NB4 (cell line): Measurements from ENCODE around the gene ADARB2.

Experiments used
- DNase-seq: peaks from one replicate; pipeline ENCODE4 v3.0.0; 2010; ENCODE audit warnings: low read depth
- H3K4me3 ChIP-seq: one replicate; pipeline ENCODE4 v1.5.1; 2011; ENCODE audit warnings: mild to moderate bottlenecking, low read depth, low read length, moderate library complexity
- CTCF ChIP-seq: IDR thresholded peaks from one replicate; pipeline ENCODE4 v1.5.1; 2012; ENCODE audit warnings: low read depth, low read length
- MAX ChIP-seq: IDR thresholded peaks from 2 replicates; pipeline ENCODE4 v1.6.1; 2011; ENCODE audit warnings: low read depth, low read length
- MYC ChIP-seq: IDR thresholded peaks from 2 replicates; pipeline ENCODE4 v1.6.1; 2011; ENCODE audit warnings: low read depth, low read length
- POLR2A ChIP-seq: IDR thresholded peaks from 2 replicates; pipeline ENCODE4 v1.6.1; 2011; ENCODE audit warnings: mild to moderate bottlenecking; ENCODE audit not compliant: insufficient read length; ENCODE audit errors: extremely low read depth

Gene ADARB2

DNA sequence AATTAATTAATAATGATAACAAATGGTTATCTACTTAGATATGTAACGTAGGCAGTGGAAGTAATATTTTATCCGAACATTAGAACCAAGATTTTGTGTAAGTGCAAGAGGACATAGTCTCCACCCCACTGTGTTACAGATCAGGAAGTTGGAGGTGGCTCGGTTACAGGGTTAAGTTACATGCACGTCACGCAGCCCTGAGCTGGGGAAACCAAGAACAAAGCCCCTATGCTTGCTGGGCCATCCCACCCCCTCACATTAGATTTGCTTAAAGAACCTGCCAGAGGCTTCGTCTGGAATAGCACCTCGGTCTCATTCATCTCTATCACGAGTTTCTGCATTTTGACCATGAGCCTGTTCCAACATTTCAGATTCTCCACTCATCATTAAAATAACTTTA, 214.1 kb downstream of the ADARB2 start:
- DNase-seq = no peak
- no peak overlapping the region for H3K4me3 ChIP-seq
- TF ChIP-seq MYC = no peak
- TF ChIP-seq POLR2A = no peak
- no peak for TF ChIP-seq MAX
- TF ChIP-seq CTCF = no peak

DNA sequence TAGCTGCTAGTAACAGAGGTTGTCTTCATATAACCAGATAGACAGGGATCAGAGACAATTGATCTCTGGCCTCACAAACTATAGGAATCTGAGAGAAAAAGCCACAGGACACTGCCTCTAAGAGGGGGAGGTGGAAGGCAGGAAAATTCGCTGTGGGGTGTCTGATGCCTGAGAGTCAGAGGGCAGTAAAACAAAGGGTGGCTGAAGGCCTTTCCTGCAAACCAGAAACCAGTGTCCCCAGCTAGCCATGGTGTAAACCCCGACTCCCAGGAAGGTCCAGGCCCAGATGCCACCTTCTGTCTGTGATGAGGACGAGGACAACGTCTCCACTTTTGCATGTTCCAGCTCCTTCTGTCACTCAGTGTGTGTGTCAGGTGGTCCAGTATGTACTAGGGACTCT, 215.1 kb downstream of the ADARB2 start:
- no peak overlapping the region for H3K4me3 ChIP-seq
- DNase-seq = no peak
- TF ChIP-seq MYC = no peak
- TF ChIP-seq POLR2A = no peak
- no peak for TF ChIP-seq CTCF
- no peak for TF ChIP-seq MAX

DNA sequence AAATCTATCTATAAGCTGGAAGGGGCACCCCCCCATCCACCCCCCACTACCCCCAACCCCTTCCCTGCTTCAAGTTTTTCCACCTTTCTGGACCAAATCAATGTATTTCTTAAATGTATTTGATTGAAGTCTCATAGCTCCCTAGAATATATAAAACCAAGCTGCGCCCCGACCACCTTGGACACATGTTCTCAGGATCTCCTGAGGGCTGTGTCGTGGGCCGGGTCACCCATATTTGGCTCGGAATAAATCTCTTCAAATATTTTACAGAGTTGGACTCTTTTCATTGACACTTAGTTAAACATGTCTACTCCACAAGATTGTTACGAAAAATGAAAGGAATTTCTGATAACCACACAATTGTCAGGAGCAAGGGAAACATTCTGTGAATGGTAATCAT, 215.6 kb downstream of the ADARB2 start:
- no peak overlapping the region for H3K4me3 ChIP-seq
- DNase-seq = no peak
- no peak for TF ChIP-seq POLR2A
- TF ChIP-seq MYC = no peak
- TF ChIP-seq CTCF = no peak
- TF ChIP-seq MAX = no peak

DNA sequence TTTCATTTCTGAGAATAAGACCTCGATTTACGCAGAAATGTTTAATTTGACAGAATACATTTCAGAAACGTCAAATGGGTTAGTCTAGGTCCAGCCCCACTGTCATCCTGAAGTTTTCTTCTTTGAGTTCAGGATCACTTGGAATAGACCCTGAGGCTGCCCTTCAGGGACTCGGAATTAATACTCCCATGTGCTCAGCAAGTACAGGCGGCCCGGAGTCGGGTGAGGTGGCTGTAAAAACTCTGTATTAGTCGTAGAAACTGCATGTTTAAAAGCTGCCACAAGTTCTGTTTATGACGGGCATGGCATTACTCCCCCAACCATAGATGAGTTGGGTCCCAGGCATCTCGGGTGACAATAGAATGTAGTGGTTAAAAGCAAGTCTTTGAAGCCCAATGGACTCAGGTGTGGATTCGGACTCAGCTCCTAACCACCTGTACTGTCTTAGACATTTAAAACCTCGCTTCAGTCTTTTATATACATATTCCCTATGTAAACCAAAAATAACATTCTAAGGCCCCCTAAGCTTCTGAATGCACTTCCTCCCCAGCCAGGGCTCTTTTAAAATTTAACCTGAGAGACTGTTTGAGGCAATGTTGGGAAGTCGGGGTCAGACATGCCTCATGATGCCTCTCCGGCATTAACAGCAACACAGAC, 216.3 kb downstream of the ADARB2 start:
- no peak overlapping the region for H3K4me3 ChIP-seq
- DNase-seq = no peak
- no peak for TF ChIP-seq MYC
- TF ChIP-seq MAX = no peak
- no peak for TF ChIP-seq POLR2A
- no peak for TF ChIP-seq CTCF

DNA sequence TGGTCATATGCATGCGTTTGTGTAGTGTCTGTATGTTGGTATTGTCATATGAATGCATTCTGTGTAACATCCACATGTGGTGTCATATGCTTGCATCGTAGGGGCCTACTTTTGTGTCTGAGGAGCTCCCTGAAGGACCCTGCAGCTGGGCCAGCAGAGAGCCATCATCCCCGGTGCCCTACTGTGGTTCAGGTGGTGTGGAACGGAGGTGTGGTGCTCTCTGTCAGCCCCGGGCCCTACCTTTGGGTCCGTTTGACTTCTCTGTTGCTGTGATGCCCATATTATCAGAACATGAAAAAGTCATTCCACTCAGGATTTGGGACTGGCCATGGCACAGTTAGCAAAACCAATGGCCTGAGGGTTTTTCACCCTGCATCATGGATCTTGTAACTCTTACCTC, 217.9 kb downstream of the ADARB2 start:
- TF ChIP-seq POLR2A (no peak), MYC (no peak), CTCF (no peak), MAX (no peak)
- no peak for DNase-seq
- no peak overlapping the region for H3K4me3 ChIP-seq

DNA sequence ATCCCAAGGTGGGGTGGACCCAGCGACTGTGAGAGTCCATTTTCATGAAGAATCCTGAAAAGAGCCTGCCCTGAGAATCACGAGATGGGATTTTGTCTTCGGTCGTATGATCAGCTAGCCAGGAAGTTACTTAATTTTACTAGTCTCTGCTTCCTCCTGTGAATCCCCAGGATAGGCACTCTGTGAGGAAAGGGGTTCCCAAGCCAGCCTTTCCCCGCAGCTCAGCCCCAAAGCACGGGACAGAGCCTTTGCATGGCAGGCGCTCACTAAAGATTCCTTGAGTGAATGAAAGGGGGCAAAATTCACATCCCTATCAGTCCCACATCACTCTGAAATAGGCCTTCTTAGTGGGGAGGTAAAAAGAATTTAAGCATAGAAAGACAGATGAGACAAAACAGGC, 219.6 kb downstream of the ADARB2 start:
- DNase-seq = no peak
- no peak overlapping the region for H3K4me3 ChIP-seq
- no peak for TF ChIP-seq MYC
- no peak for TF ChIP-seq MAX
- TF ChIP-seq POLR2A = no peak
- TF ChIP-seq CTCF = no peak
